K562 (cell line): ENCODE measurements around the gene PDIA4. TPM values are rescaled to one million over a fixed set of nuclear protein-coding genes. Genes with fewer than 3 reads are reported as not detected.
A peak's percentile ranks its signal among the peaks of the same experiment; 100 is the strongest.

Experiments
- ADNP ChIP-seq: fragments of 200-800 bp; sonication (Bioruptor generic); IDR thresholded peaks from 2 replicates; pipeline ENCODE4 v1.6.1; 2016; ENCODE audit warnings: missing genetic modification characterization, missing compliant biosample characterization
- BCOR ChIP-seq: fragments of 450-650 bp; IDR thresholded peaks from 2 replicates; pipeline ENCODE4 v1.6.1; 2016
- FOXJ3 ChIP-seq: sonication (generic); formaldehyde crosslinking; IDR thresholded peaks from 2 replicates; pipeline ENCODE4 v1.4.0; 2020; ENCODE audit warnings: mild to moderate bottlenecking, missing genetic modification reagents
- KAT8 ChIP-seq: fragments of 450-650 bp; IDR thresholded peaks from 2 replicates; pipeline ENCODE4 v1.6.1; 2016; ENCODE audit warnings: low read depth, mild to moderate bottlenecking
- KLF6 ChIP-seq: fragments of 250-450 bp; sonication (Bioruptor Pico); IDR thresholded peaks from 2 replicates; pipeline ENCODE4 v1.4.0; 2020; ENCODE audit warnings: mild to moderate bottlenecking, moderate library complexity, borderline replicate concordance
- L3MBTL2 ChIP-seq: fragments of 450-650 bp; IDR thresholded peaks from 2 replicates; pipeline ENCODE4 v1.6.1; 2016; ENCODE audit warnings: mild to moderate bottlenecking, moderate library complexity
- NEUROD1 ChIP-seq: fragments of 150-350 bp; IDR thresholded peaks from 2 replicates; pipeline ENCODE4 v1.6.1; 2014; ENCODE audit warnings: borderline replicate concordance, low read length, low read depth; ENCODE audit not compliant: partially characterized antibody
- NR3C1 ChIP-seq: sonication (generic); formaldehyde crosslinking; IDR thresholded peaks from 2 replicates; pipeline ENCODE4 v1.8.1; 2022; ENCODE audit warnings: missing genetic modification reagents
- PHF20 ChIP-seq: fragments of 450-650 bp; IDR thresholded peaks from 2 replicates; pipeline ENCODE4 v1.6.1; 2018; ENCODE audit not compliant: partially characterized antibody
- PYGO2 ChIP-seq: fragments of 450-650 bp; IDR thresholded peaks from 2 replicates; pipeline ENCODE4 v1.6.1; 2016; ENCODE audit warnings: mild to moderate bottlenecking, missing genetic modification characterization, moderate library complexity, missing compliant biosample characterization
- SMAD3 ChIP-seq: fragments of 450-650 bp; formaldehyde crosslinking; conservative IDR thresholded peaks from 2 replicates; pipeline ENCODE4 v1.4.0; 2020; ENCODE audit warnings: mild to moderate bottlenecking
- SREBF1 ChIP-seq: fragments of 150-350 bp; IDR thresholded peaks from 2 replicates; pipeline ENCODE4 v1.6.1; 2014; ENCODE audit warnings: antibody characterized with exemption, low read depth, low read length, borderline replicate concordance
- TFAM ChIP-seq: fragments of 250-450 bp; sonication (Bioruptor Pico); conservative IDR thresholded peaks from 2 replicates; pipeline ENCODE4 v1.5.0; 2021; ENCODE audit warnings: mild to moderate bottlenecking, moderate library complexity
- polyA plus RNA-seq, 8 experiments: library from polyadenylated mRNA; depleted of rRNA in 4 of 8; stranded (reverse) in 5 of 8; unstranded in 3 of 8; fragments of >200 nt; fragmentation: Nextera tagmentation in 2 of 8; fragmentation: Illumina TruSeq in 1 of 8; extraction: Ambion mirVana in 2 of 8; extraction: Trizol in 1 of 8; gene quantifications; 2 replicates each; pipeline versions ENCODE4 v1.2.1 to v1.2.3, GENCODE V29; 2011 to 2014; ENCODE audit warnings: inconsistent platforms in 1 of 8, missing spikeins in 1 of 8
- total RNA-seq, 7 experiments: library from RNA; depleted of rRNA in 6 of 7; stranded (reverse); fragments of >200 nt in 6 of 7; fragmentation: Illumina TruSeq in 2 of 7; extraction: Trizol in 2 of 7; gene quantifications; 2 replicates each; pipeline versions ENCODE4 v1.2.1 to v1.2.3, GENCODE V29; 2011 to 2021; ENCODE audit warnings: low replicate concordance in 1 of 7
- TF ChIP-seq, protein P1 (sequence below): fragments of 450-650 bp; IDR thresholded peaks from 2 replicates; pipeline ENCODE4 v1.6.1; 2016; ENCODE audit warnings: low read depth, mild to moderate bottlenecking, moderate library complexity
- TF ChIP-seq, protein P2 (sequence below): fragments of 250-450 bp; sonication (Bioruptor Pico); IDR thresholded peaks from 2 replicates; pipeline ENCODE4 v1.4.0; 2020; ENCODE audit warnings: mild to moderate bottlenecking, moderate library complexity
- TF ChIP-seq, protein P3 (sequence below): sonication (generic); formaldehyde crosslinking; IDR thresholded peaks from 2 replicates; pipeline ENCODE4 v1.8.0; 2022; ENCODE audit warnings: missing genetic modification reagents, mild to moderate bottlenecking, moderate library complexity, borderline replicate concordance
- TF ChIP-seq, protein P4 (sequence below): fragments of 450-650 bp; formaldehyde crosslinking; IDR thresholded peaks from 2 replicates; pipeline ENCODE4 v1.4.0; 2020; ENCODE audit warnings: mild to moderate bottlenecking, moderate library complexity
- TF ChIP-seq, protein P5 (sequence below): fragments of 450-650 bp; formaldehyde crosslinking; IDR thresholded peaks from 2 replicates; pipeline ENCODE4 v1.4.0; 2020; ENCODE audit warnings: mild to moderate bottlenecking, moderate library complexity
- TF ChIP-seq, protein P6 (sequence below): fragments of 250-450 bp; sonication (Bioruptor Pico); IDR thresholded peaks from 2 replicates; pipeline ENCODE4 v1.8.0; 2022; ENCODE audit warnings: moderate library complexity, mild to moderate bottlenecking, inconsistent platforms

PDIA4 gene
- total and polyA plus RNA-seq, 9 of the 15 experiments (the other 6 are each of a cell fraction or from before 2014, with no cell fraction given): 9.1 to 175 (median 146) TPM

DNA sequence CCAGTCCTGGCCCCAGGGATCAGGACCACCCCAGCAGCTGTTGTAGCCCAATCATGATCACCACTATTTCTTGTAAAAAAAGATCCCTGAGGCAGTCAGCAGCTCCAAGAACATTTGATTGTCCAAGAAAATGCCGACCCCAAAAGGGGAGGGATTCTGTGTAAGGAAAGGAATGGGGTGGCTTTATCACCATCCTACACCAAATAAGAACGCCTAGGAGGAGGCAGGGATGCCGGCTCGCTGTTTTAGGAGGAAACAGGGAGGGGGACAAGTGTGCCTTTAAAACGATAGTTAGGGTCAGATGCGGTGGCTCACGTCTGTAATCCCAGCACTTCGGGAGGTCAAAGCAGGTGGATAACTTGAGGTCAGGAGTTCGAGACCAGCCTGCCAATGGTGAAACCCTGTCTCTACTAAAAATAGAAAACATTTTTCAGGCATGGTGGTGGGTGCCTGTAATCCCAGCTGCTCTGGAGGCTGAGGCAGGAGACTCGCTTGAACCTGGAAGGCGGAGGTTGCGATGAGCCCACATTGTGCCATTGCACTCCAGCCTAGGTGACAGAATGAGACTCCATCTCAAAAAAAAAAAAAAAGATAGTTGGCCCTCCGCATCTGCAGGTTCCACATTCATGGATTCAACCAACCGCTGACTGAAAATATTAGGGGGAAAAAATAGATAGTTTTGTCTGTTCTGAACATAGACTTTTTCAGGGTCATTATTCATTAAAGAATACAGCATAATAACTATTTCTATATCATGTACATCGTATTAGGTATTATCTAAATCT lies 63.6 kb downstream of the PDIA4 start (continued):
- TF ChIP-seq, protein P1, sequence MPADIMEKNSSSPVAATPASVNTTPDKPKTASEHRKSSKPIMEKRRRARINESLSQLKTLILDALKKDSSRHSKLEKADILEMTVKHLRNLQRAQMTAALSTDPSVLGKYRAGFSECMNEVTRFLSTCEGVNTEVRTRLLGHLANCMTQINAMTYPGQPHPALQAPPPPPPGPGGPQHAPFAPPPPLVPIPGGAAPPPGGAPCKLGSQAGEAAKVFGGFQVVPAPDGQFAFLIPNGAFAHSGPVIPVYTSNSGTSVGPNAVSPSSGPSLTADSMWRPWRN: no peak
- TF ChIP-seq, protein P2, sequence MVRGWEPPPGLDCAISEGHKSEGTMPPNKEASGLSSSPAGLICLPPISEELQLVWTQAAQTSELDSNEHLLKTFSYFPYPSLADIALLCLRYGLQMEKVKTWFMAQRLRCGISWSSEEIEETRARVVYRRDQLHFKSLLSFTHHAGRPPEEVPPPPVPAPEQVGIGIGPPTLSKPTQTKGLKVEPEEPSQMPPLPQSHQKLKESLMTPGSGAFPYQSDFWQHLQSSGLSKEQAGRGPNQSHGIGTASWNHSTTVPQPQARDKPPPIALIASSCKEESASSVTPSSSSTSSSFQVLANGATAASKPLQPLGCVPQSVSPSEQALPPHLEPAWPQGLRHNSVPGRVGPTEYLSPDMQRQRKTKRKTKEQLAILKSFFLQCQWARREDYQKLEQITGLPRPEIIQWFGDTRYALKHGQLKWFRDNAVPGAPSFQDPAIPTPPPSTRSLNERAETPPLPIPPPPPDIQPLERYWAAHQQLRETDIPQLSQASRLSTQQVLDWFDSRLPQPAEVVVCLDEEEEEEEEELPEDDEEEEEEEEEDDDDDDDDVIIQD: no peak
- TF ChIP-seq, protein P3, sequence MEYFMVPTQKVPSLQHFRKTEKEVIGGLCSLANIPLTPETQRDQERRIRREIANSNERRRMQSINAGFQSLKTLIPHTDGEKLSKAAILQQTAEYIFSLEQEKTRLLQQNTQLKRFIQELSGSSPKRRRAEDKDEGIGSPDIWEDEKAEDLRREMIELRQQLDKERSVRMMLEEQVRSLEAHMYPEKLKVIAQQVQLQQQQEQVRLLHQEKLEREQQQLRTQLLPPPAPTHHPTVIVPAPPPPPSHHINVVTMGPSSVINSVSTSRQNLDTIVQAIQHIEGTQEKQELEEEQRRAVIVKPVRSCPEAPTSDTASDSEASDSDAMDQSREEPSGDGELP (CRISPR knock-in tag): peak; percentile 46; the same call in 1 of the 2 replicates
- TF ChIP-seq NEUROD1 (peak; percentile 9), BCOR (peak; percentile 65), TFAM (CRISPR knock-in tag) (no peak), PYGO2 (tag) (no peak), KAT8 (no peak), KLF6 (CRISPR knock-in tag) (no peak), FOXJ3 (CRISPR knock-in tag) (no peak), SMAD3 (CRISPR knock-in tag) (no peak), L3MBTL2 (0 out of 2 replicates have a peak, but pooled peaks have one; percentile 23), ADNP (peak; percentile 90), SREBF1 (no peak), NR3C1 (CRISPR knock-in tag) (no peak), PHF20 (peak; percentile 15)
- TF ChIP-seq, protein P4, sequence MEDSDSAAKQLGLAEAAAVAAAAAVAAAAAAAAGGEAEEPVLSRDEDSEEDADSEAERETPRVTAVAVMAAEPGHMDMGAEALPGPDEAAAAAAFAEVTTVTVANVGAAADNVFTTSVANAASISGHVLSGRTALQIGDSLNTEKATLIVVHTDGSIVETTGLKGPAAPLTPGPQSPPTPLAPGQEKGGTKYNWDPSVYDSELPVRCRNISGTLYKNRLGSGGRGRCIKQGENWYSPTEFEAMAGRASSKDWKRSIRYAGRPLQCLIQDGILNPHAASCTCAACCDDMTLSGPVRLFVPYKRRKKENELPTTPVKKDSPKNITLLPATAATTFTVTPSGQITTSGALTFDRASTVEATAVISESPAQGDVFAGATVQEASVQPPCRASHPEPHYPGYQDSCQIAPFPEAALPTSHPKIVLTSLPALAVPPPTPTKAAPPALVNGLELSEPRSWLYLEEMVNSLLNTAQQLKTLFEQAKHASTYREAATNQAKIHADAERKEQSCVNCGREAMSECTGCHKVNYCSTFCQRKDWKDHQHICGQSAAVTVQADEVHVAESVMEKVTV (CRISPR knock-in tag): no peak
- TF ChIP-seq, protein P5, sequence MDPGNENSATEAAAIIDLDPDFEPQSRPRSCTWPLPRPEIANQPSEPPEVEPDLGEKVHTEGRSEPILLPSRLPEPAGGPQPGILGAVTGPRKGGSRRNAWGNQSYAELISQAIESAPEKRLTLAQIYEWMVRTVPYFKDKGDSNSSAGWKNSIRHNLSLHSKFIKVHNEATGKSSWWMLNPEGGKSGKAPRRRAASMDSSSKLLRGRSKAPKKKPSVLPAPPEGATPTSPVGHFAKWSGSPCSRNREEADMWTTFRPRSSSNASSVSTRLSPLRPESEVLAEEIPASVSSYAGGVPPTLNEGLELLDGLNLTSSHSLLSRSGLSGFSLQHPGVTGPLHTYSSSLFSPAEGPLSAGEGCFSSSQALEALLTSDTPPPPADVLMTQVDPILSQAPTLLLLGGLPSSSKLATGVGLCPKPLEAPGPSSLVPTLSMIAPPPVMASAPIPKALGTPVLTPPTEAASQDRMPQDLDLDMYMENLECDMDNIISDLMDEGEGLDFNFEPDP (CRISPR knock-in tag): no peak
- TF ChIP-seq, protein P6, sequence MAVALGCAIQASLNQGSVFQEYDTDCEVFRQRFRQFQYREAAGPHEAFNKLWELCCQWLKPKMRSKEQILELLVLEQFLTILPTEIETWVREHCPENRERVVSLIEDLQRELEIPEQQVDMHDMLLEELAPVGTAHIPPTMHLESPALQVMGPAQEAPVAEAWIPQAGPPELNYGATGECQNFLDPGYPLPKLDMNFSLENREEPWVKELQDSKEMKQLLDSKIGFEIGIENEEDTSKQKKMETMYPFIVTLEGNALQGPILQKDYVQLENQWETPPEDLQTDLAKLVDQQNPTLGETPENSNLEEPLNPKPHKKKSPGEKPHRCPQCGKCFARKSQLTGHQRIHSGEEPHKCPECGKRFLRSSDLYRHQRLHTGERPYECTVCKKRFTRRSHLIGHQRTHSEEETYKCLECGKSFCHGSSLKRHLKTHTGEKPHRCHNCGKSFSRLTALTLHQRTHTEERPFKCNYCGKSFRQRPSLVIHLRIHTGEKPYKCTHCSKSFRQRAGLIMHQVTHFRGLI: no peak
